ENCODE results near the gene ANKRD12. TPM values are rescaled to one million over a fixed set of nuclear protein-coding genes. Genes with fewer than 3 reads are reported as not detected.

The ANKRD12 gene
- total RNA-seq, 1 donor from 2014 or later = 125 TPM

GRCh38 chr18:9240270-9240669 lies 103.7 kb downstream of the ANKRD12 start:
- H3K27ac Mint-ChIP-seq = peak overlapping the region; percentile 41

GRCh38 chr18:9243029-9243428 lies 106.4 kb downstream of the ANKRD12 start:
- no peak for ATAC-seq (ENCODE audit: low read depth)
- no peak overlapping the region for H3K4me3 Mint-ChIP-seq
- CTCF ChIA-PET = no interaction called here
- peaks cover 58% of the 10 kb centered on the region for H3K36me3 Mint-ChIP-seq (ENCODE audit: low read depth)
- POLR2A ChIA-PET = no interaction called here
- DNase-seq = no peak
- H3K27me3 Mint-ChIP-seq = no peaks in the 10 kb centered on the region
- no peaks in the 10 kb centered on the region for H3K9me3 Mint-ChIP-seq
- H3K4me1 Mint-ChIP-seq = peaks cover 5% of the 10 kb centered on the region
- TF ChIP-seq, protein P1, sequence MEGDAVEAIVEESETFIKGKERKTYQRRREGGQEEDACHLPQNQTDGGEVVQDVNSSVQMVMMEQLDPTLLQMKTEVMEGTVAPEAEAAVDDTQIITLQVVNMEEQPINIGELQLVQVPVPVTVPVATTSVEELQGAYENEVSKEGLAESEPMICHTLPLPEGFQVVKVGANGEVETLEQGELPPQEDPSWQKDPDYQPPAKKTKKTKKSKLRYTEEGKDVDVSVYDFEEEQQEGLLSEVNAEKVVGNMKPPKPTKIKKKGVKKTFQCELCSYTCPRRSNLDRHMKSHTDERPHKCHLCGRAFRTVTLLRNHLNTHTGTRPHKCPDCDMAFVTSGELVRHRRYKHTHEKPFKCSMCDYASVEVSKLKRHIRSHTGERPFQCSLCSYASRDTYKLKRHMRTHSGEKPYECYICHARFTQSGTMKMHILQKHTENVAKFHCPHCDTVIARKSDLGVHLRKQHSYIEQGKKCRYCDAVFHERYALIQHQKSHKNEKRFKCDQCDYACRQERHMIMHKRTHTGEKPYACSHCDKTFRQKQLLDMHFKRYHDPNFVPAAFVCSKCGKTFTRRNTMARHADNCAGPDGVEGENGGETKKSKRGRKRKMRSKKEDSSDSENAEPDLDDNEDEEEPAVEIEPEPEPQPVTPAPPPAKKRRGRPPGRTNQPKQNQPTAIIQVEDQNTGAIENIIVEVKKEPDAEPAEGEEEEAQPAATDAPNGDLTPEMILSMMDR (IDR thresholded peaks at IDR 0.05) = no peak
- H3K27ac Mint-ChIP-seq = no peak overlapping the region
- intact Hi-C loops (cut with micrococcal nuclease) = no loop called here

More at GRCh38 chr18:9240270-9240669, 103.7 kb downstream of the ANKRD12 start:
- DNase-seq = no peak
- ATAC-seq (ENCODE audit: low read depth) = peak; percentile 34
- Mint-ChIP-seq H3K4me1 (peaks cover 5% of the 10 kb centered on the region), H3K27me3 (no peaks in the 10 kb centered on the region), H3K4me3 (no peak overlapping the region), H3K36me3 (ENCODE audit: low read depth) (peaks cover 67% of the 10 kb centered on the region), H3K9me3 (no peaks in the 10 kb centered on the region)
- intact Hi-C loops (cut with micrococcal nuclease) = loop anchor here (1.0 kb wide), 1 partner anchor 8 kb away; no protein-coding TSS in a partner anchor
- POLR2A ChIA-PET = no interaction called here
- CTCF ChIA-PET = no interaction called here
- TF ChIP-seq, protein P1 (IDR thresholded peaks at IDR 0.05) = no peak

GRCh38 chr18:9244376-9244775 lies 107.8 kb downstream of the ANKRD12 start:
- H3K36me3 Mint-ChIP-seq (ENCODE audit: low read depth) = peaks cover 57% of the 10 kb centered on the region
- ATAC-seq (ENCODE audit: low read depth) = no peak
- peaks cover 5% of the 10 kb centered on the region for H3K4me1 Mint-ChIP-seq
- H3K9me3 Mint-ChIP-seq = no peaks in the 10 kb centered on the region
- H3K4me3 Mint-ChIP-seq = no peak overlapping the region
- intact Hi-C loops (cut with micrococcal nuclease) = no loop called here
- ChIA-PET CTCF (no interaction called here), POLR2A (no interaction called here)
- no peak overlapping the region for H3K27ac Mint-ChIP-seq
- TF ChIP-seq, protein P1 (IDR thresholded peaks at IDR 0.05) = no peak
- DNase-seq = no peak
- no peaks in the 10 kb centered on the region for H3K27me3 Mint-ChIP-seq

GRCh38 chr18:9248661-9249060 lies 112.1 kb downstream of the ANKRD12 start:
- Mint-ChIP-seq H3K4me1 (no peaks in the 10 kb centered on the region), H3K27ac (no peak overlapping the region), H3K4me3 (no peak overlapping the region), H3K27me3 (no peaks in the 10 kb centered on the region), H3K36me3 (ENCODE audit: low read depth) (peaks cover 62% of the 10 kb centered on the region), H3K9me3 (no peaks in the 10 kb centered on the region)
- TF ChIP-seq, protein P1 (IDR thresholded peaks at IDR 0.05) = no peak
- DNase-seq (no peak), ATAC-seq (ENCODE audit: low read depth) (no peak)
- ChIA-PET CTCF (no interaction called here), POLR2A (no interaction called here)
- intact Hi-C loops (cut with micrococcal nuclease) = no loop called here

GRCh38 chr18:9249254-9249653 lies 112.7 kb downstream of the ANKRD12 start:
- no peak for ATAC-seq (ENCODE audit: low read depth)
- no peak for DNase-seq
- H3K4me1 Mint-ChIP-seq = no peaks in the 10 kb centered on the region
- TF ChIP-seq, protein P1 (IDR thresholded peaks at IDR 0.05) = no peak
- no peak overlapping the region for H3K27ac Mint-ChIP-seq
- CTCF ChIA-PET = no interaction called here
- H3K9me3 Mint-ChIP-seq = no peaks in the 10 kb centered on the region
- POLR2A ChIA-PET = no interaction called here
- peaks cover 61% of the 10 kb centered on the region for H3K36me3 Mint-ChIP-seq (ENCODE audit: low read depth)
- intact Hi-C loops (cut with micrococcal nuclease) = no loop called here
- no peak overlapping the region for H3K4me3 Mint-ChIP-seq
- no peaks in the 10 kb centered on the region for H3K27me3 Mint-ChIP-seq

All from activated B cell treated with CpG ODN at 0.5 μM for 24 hours (primary cell).